D721Med (cell line): ENCODE data around the gene C1QTNF4.

ENCODE experiments used
- DNase-seq: peaks from one replicate; pipeline ENCODE4 v3.0.0; 2011; ENCODE audit warnings: low spot score; ENCODE audit not compliant: insufficient read length
- FAIRE-seq: peaks from 2 replicates; lab custom pipeline; 2011; peaks lifted over from hg19 to GRCh38; lab: Jason Lieb, UNC
- TF ChIP-seq, protein P1 (sequence below): IDR thresholded peaks from 2 replicates; pipeline ENCODE4 v1.5.1; 2012; ENCODE audit warnings: mild to moderate bottlenecking, control low read depth; ENCODE audit not compliant: insufficient read depth; ENCODE audit errors: missing control alignments

The C1QTNF4 gene

DNA sequence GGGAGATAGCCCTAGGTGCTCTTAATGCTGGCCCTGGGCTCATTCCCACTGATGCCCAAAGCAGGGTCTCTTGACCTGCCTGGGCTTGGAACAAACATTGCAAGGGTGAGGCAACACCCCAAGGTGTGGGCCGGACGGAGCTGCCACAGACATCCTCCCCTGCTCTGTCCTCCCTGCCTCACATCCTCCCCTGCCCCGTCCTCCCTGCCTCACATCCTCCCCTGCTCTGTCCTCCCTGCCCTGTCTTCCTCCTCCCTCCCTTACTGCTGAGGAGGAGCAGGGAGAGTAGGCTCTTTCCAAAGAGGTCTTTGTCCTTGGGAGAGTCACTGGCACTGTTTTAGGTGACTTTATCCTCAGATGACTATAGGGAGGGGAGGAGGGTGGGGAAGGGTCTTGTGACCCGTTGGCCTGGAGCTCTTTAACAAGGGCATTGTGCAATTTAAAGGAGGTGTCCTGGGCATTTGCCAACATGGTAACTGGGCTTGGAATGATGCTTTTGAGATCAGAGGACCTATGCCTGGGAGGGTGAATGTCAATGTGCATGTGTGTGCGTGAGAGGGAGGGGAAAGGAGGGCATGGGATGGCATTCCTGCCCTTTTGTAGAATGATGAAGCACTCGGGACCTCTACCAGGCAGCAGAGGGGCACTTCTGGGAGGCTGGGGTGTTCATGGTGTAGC lies 7.0 kb downstream of the C1QTNF4 start:
- TF ChIP-seq, protein P1, sequence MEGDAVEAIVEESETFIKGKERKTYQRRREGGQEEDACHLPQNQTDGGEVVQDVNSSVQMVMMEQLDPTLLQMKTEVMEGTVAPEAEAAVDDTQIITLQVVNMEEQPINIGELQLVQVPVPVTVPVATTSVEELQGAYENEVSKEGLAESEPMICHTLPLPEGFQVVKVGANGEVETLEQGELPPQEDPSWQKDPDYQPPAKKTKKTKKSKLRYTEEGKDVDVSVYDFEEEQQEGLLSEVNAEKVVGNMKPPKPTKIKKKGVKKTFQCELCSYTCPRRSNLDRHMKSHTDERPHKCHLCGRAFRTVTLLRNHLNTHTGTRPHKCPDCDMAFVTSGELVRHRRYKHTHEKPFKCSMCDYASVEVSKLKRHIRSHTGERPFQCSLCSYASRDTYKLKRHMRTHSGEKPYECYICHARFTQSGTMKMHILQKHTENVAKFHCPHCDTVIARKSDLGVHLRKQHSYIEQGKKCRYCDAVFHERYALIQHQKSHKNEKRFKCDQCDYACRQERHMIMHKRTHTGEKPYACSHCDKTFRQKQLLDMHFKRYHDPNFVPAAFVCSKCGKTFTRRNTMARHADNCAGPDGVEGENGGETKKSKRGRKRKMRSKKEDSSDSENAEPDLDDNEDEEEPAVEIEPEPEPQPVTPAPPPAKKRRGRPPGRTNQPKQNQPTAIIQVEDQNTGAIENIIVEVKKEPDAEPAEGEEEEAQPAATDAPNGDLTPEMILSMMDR, result no peak
- no peak for DNase-seq
- FAIRE-seq, result no peak

DNA sequence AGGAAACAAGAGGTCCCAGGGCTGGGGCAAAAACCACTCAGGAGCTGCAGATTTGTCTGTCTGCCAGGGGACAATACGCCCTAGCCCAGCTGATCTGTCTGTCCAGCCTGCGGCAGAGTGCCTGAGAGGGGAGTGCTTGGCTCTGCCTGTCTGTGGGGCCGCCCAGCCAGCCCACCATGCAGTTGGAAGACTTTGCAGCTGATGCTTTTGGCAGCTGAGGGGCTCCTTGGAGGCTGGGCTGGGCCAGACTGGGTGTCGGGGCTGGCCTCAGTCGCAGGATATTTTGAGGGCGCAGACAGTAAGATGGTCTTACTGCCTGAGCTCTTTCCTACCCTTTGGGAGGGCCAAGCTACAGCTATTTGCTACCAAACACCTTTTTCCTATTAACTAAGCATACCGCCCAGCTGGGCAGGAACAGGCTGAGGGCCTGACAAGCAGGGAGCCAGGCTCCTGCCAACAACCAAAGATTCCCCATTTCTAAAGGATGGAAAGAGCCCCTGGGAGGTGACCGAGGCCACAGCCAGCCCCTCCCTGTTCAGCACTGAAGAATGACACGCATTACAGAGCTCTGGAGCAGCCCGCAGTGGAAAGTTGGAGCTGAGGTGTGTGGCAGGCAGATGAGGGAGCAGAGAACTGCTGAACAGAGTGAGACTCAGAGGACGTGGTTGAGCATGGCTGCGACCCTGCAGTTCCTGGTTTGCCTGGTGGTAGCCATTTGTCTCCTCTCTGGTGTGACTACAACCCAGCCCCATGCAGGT lies 7.9 kb downstream of the C1QTNF4 start, which contains the start of gene FAM180B:
FAM180B (plus strand) TSS at position 581 of the 758 bp plus-strand sequence; CDS start at position 672, 91 bp downstream.
- TF ChIP-seq, protein P1, result no peak
- DNase-seq, result no peak
- FAIRE-seq, result no peak

DNA sequence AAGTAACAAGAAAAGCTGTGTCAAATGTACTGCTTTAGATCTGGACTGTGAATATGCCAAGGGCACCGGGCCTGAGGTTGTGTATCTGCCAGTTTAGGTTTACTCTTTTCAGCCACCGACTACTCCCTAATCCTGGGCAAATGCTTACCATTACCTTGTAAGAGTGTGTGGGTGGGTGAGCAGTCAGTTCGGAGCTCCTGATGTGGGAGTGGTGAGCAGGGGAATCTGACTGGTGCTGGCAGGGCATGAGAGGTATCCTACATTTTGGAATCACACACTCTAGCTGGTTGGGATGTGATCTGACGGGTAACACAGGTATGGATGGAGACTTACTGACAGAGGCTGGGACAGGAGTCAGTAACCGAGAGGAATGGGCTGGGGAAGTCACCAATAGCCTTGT lies 10.4 kb downstream of the C1QTNF4 start:
- DNase-seq, result no peak
- FAIRE-seq, result no peak
- TF ChIP-seq, protein P1, result no peak

DNA sequence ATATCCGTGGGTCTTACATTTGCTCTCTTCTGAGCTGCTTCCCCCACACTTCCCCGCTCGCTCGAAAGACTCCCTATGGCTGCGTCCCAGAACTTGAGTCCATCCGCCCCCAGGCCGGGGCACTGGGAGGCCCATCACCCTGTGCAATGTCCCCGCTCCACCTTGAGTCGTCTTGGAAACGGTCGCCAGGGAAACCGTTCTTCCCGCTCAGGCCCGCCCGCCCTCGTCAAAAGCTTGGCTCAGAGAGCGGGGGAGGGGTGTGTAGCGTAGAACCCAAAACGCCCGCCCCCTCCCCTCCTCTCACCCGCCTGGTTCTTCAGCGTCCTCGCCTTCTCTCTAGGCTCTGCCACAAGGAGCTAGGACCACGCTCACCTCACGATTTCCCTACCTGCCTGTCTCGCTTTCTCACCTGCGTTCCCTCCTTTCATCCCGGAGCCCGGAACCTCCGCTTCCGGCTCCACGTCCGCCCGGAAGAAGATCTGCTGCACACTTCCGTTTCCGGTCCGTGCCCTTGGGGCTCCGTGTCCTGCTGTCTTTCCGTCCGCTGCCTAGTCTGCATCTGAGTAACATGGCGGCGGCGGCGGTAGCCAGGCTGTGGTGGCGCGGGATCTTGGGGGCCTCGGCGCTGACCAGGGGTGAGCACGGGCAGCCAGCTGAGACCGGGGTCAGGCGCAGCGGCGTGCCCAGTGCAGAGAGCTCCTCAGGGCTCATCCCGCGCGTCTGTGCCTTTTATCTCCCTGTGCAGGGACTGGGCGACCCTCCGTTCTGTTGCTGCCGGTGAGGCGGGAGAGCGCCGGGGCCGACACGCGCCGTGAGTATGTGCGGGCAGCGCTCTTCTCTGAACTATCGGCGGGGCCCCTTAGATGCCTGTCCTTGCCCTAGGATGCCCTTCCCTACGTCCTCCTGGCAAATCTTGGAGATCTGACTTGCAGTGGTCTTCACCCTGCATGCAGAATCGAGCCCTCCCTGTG lies 15.4 kb downstream of the C1QTNF4 start, which contains the start of the genes KBTBD4 and NDUFS3:
KBTBD4 (minus strand) TSS at position 447 of the 971 bp plus-strand sequence; CDS start at position 428, 19 bp downstream.
NDUFS3 (plus strand) TSS at position 551 of the 971 bp plus-strand sequence; CDS start at position 569, 18 bp downstream.
- TF ChIP-seq, protein P1, result no peak
- no peak for FAIRE-seq

DNA sequence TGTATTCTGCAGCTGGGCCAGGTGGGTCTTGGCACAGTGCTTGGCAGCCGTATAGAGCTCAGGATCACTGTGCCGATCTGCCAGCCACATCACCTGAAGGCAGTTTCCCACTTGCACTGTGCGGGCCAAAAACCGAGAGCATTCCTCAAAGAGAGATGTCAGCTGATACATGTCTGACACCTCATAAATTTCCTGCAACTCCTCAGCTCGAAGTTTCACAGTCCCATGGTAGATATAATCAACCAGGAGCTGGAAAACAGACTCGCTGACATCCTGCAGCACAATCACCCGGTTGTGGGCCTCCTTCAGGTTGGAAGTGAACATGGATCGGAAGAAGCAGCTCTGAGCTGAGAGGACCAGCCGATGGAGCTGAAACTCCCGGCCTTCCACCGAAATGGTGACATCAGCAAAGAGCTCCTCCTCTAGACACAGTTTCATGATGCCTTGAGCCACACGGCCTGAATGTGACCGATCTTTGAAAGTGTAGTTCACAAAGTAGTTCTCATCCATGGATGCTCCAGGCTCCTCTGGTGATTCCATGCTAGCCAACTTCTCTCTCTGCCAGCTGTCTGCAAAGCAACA lies 16.7 kb downstream of the C1QTNF4 start:
- DNase-seq (no peak), FAIRE-seq (no peak)
- TF ChIP-seq, protein P1, result no peak

More for the DNA sequence above, 15.4 kb downstream of the C1QTNF4 start, which contains the start of the genes KBTBD4 and NDUFS3:
- DNase-seq, result peak; percentile 91

DNA sequence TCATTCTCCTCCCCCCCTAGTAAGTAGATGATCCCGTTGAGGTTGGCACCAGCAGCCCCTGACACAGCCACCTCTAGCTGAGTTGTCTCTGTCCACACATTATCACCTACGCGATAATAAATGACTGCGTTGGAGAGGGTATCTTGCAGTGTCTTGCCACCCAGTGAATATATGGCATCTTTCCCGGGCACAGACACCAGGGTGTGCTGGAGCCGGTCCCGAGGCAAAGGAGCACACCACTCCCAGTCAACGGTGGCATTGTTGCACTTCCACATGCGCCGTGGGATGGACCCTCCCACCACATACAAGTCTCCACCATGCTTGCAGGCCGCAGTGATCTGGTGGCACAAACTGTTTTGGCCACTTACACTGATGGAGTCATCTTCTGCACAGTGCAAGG lies 20.9 kb downstream of the C1QTNF4 start:
- TF ChIP-seq, protein P1, result no peak
- no peak for FAIRE-seq
- no peak for DNase-seq
